ENCODE results near the gene ABR.

DNA sequence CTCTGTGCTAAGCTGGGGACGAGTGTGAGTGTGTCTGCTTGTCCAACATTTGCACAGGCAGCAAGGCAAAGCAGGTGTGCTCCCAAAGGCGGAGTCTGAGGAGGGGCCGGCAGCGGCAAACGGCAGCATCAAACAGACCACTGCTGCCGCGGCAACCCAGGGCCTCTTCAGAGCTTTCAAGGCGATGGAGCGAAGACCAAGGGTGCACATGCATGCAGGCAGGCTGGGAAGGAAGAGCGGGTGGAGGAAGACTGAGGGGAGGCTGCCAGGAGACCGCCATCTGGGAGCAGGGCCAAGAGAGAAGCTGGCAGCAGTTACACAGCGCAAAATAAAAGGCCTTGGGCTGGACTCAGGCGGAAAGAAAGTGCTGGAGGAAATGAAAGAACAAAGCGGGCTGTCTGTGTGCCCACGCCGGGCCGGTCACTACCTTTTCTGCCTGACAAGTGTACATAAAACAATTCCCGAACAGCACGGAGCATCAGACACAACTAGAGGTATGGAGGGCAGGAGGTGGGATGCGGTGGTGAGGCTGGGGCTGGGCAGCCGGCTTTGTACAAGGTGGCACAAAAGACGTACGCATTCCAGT lies 174.3 kb downstream of the ABR start:
- TF ChIP-seq, protein P1, sequence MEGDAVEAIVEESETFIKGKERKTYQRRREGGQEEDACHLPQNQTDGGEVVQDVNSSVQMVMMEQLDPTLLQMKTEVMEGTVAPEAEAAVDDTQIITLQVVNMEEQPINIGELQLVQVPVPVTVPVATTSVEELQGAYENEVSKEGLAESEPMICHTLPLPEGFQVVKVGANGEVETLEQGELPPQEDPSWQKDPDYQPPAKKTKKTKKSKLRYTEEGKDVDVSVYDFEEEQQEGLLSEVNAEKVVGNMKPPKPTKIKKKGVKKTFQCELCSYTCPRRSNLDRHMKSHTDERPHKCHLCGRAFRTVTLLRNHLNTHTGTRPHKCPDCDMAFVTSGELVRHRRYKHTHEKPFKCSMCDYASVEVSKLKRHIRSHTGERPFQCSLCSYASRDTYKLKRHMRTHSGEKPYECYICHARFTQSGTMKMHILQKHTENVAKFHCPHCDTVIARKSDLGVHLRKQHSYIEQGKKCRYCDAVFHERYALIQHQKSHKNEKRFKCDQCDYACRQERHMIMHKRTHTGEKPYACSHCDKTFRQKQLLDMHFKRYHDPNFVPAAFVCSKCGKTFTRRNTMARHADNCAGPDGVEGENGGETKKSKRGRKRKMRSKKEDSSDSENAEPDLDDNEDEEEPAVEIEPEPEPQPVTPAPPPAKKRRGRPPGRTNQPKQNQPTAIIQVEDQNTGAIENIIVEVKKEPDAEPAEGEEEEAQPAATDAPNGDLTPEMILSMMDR (IDR thresholded peaks at IDR 0.05; ENCODE audit: low read depth, low read length, missing input control), result no peak
- no peak for TF ChIP-seq RAD21 (IDR thresholded peaks at IDR 0.05)
- TF ChIP-seq EGR1 (IDR thresholded peaks at IDR 0.05; ENCODE audit: low read depth in 2 of 2), result no peak

Measured in liver (tissue), 3 donors.